Stimulated activated CD4-positive, alpha-beta T cell treated with anti-CD3 and anti-CD28 coated beads, Interleukin-12 subunit alpha, Interleukin-12 subunit beta, amount 100 ng/mL, for 48 hours (primary cell): ENCODE data around the gene ANO1.
"Not testable (repeated sequence)": the region's sequence is repeated elsewhere in the genome, so short reads cannot be mapped to it uniquely, and the experiment has no call there.

Experiments used
- DNase-seq, 3 donors: peaks; one replicate each; pipeline ENCODE4 v3.0.0-alpha.2; 2020; ENCODE audit warnings: low read depth in 2 of 3, low spot score in 1 of 3

The ANO1 gene

GRCh38 chr11:70078095-70078780 lies at the start of gene ANO1:
TSS of gene ANO1 (plus strand) at chr11:70078317. CDS start at chr11:70078607, 290 bp downstream.
- DNase-seq: no peak

- no peak for DNase-seq
Observed at GRCh38 chr11:70029115-70029860, 48.8 kb upstream of the ANO1 start.

- DNase-seq: no peak
Observed at GRCh38 chr11:70029861-70030380, 48.2 kb upstream of the ANO1 start.

- no peak for DNase-seq
Observed at GRCh38 chr11:70030412-70030811, 47.7 kb upstream of the ANO1 start.

- DNase-seq: no peak
Observed at GRCh38 chr11:70031631-70032469, 46.3 kb upstream of the ANO1 start.

- no peak for DNase-seq
Observed at GRCh38 chr11:70032470-70032795, 45.7 kb upstream of the ANO1 start.

GRCh38 chr11:70032943-70033710 lies 45.0 kb upstream of the ANO1 start:
- no peak for DNase-seq

- no peak for DNase-seq
Observed at GRCh38 chr11:70033711-70034070, 44.4 kb upstream of the ANO1 start.

- DNase-seq: no peak
Observed at GRCh38 chr11:70034740-70035365, 43.3 kb upstream of the ANO1 start.

GRCh38 chr11:70035665-70036064 lies 42.5 kb upstream of the ANO1 start:
- not testable (repeated sequence) for DNase-seq

- no peak for DNase-seq
Observed at GRCh38 chr11:70036971-70037882, 40.9 kb upstream of the ANO1 start.

- no peak for DNase-seq
Observed at GRCh38 chr11:70038034-70038834, 39.9 kb upstream of the ANO1 start.

- no peak for DNase-seq
Observed at GRCh38 chr11:70040452-70040851, 37.7 kb upstream of the ANO1 start.

- DNase-seq: no peak
Observed at GRCh38 chr11:70040869-70041501, 37.1 kb upstream of the ANO1 start.

- no peak for DNase-seq
Observed at GRCh38 chr11:70043482-70043881, 34.6 kb upstream of the ANO1 start.

- DNase-seq: no peak
Observed at GRCh38 chr11:70046089-70046488, 32.0 kb upstream of the ANO1 start.

- no peak for DNase-seq
Observed at GRCh38 chr11:70048279-70049024, 29.7 kb upstream of the ANO1 start.

- no peak for DNase-seq
Observed at GRCh38 chr11:70049045-70049444, 29.1 kb upstream of the ANO1 start.
